ENCODE data around the gene ETV3. TPM values are rescaled to one million over a fixed set of nuclear protein-coding genes. Genes with fewer than 3 reads are reported as not detected.

The ETV3 gene
- total RNA-seq, 4 donors from 2014 or later, result 4.4 to 30.1 (median 19.6) TPM

DNA sequence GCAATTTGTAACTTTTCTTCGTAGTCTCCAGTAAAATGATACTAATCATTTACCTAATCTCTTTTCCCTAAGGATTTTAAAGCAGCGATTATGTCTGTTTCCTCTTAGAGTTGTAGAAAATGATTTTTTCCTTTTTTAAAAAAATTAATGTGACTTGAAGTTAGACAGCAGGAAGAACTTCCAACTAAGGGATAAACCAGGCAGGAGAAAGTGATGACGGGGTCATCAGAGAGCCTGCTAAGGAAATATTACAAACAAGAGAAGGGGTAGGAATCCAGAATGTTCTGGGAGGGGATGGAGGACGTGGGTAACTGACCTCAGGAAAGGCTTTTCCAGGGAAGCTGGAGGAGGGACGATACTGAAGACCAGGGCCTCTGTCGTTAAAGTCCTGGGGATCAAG is 29.7 kb downstream of the ETV3 start:
- H3K27ac ChIP-seq, result no peak overlapping the region
- intact Hi-C loops (cut with DNase I; ENCODE audit: low total_unique reads), result no loop called here
- H3K4me3 ChIP-seq, result no peak overlapping the region
- TF ChIP-seq, protein P1, sequence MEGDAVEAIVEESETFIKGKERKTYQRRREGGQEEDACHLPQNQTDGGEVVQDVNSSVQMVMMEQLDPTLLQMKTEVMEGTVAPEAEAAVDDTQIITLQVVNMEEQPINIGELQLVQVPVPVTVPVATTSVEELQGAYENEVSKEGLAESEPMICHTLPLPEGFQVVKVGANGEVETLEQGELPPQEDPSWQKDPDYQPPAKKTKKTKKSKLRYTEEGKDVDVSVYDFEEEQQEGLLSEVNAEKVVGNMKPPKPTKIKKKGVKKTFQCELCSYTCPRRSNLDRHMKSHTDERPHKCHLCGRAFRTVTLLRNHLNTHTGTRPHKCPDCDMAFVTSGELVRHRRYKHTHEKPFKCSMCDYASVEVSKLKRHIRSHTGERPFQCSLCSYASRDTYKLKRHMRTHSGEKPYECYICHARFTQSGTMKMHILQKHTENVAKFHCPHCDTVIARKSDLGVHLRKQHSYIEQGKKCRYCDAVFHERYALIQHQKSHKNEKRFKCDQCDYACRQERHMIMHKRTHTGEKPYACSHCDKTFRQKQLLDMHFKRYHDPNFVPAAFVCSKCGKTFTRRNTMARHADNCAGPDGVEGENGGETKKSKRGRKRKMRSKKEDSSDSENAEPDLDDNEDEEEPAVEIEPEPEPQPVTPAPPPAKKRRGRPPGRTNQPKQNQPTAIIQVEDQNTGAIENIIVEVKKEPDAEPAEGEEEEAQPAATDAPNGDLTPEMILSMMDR (IDR thresholded peaks at IDR 0.05), result no peak
- no peak for TF ChIP-seq POLR2A (IDR thresholded peaks at IDR 0.05)
- no peaks in the 10 kb centered on the region for H3K9me3 ChIP-seq
- no peaks in the 10 kb centered on the region for H3K27me3 ChIP-seq
- no peaks in the 10 kb centered on the region for H3K4me1 ChIP-seq
- DNase-seq, result no peak
- no peaks in the 10 kb centered on the region for H3K36me3 ChIP-seq

- TF ChIP-seq, protein P1 (IDR thresholded peaks at IDR 0.05), result no peak
- TF ChIP-seq POLR2A (IDR thresholded peaks at IDR 0.05), result no peak
- Histone ChIP-seq H3K4me3 (no peak overlapping the region), H3K4me1 (no peaks in the 10 kb centered on the region), H3K9me3 (no peaks in the 10 kb centered on the region), H3K36me3 (no peaks in the 10 kb centered on the region), H3K27ac (no peak overlapping the region), H3K27me3 (no peaks in the 10 kb centered on the region)
- DNase-seq, result no peak
- intact Hi-C loops (cut with DNase I; ENCODE audit: low total_unique reads), result no loop called here
Measured at GRCh38 chr1:157107702-157108101, 30.5 kb downstream of the ETV3 start.

DNA sequence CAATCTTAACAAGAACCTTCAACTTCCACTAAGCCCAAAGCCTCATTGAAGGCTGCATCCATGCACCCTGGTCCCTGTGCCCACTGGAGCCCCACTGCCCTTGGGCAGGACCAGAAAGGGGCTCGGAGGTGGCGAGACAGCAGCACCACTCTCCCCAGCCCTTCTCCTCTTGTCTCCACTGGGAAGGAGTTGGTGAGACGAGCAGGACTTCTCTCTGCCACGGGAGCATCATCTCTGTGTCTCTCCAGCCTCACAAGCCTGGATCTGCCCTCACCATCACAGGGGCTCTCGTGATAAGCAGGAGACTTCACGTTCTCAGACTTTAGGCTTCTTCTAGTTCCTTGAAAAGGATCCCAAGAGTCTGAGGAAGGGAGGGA is 31.4 kb downstream of the ETV3 start:
- DNase-seq, result no peak
- intact Hi-C loops (cut with DNase I; ENCODE audit: low total_unique reads), result no loop called here
- no peaks in the 10 kb centered on the region for H3K4me1 ChIP-seq
- H3K4me3 ChIP-seq, result no peak overlapping the region
- H3K9me3 ChIP-seq, result no peaks in the 10 kb centered on the region
- H3K27ac ChIP-seq, result no peak overlapping the region
- H3K36me3 ChIP-seq, result no peaks in the 10 kb centered on the region
- no peaks in the 10 kb centered on the region for H3K27me3 ChIP-seq
- TF ChIP-seq, protein P1 (IDR thresholded peaks at IDR 0.05), result no peak
- TF ChIP-seq POLR2A (IDR thresholded peaks at IDR 0.05), result no peak

- no peak for TF ChIP-seq POLR2A (IDR thresholded peaks at IDR 0.05)
- TF ChIP-seq, protein P1 (IDR thresholded peaks at IDR 0.05), result no peak
- intact Hi-C loops (cut with DNase I; ENCODE audit: low total_unique reads), result no loop called here
- H3K27me3 ChIP-seq, result no peaks in the 10 kb centered on the region
- DNase-seq, result no peak
- H3K4me1 ChIP-seq, result no peaks in the 10 kb centered on the region
- no peak overlapping the region for H3K27ac ChIP-seq
- no peak overlapping the region for H3K4me3 ChIP-seq
- H3K9me3 ChIP-seq, result no peaks in the 10 kb centered on the region
- H3K36me3 ChIP-seq, result no peaks in the 10 kb centered on the region
Measured at GRCh38 chr1:157105988-157106812, 32.0 kb downstream of the ETV3 start.

DNA sequence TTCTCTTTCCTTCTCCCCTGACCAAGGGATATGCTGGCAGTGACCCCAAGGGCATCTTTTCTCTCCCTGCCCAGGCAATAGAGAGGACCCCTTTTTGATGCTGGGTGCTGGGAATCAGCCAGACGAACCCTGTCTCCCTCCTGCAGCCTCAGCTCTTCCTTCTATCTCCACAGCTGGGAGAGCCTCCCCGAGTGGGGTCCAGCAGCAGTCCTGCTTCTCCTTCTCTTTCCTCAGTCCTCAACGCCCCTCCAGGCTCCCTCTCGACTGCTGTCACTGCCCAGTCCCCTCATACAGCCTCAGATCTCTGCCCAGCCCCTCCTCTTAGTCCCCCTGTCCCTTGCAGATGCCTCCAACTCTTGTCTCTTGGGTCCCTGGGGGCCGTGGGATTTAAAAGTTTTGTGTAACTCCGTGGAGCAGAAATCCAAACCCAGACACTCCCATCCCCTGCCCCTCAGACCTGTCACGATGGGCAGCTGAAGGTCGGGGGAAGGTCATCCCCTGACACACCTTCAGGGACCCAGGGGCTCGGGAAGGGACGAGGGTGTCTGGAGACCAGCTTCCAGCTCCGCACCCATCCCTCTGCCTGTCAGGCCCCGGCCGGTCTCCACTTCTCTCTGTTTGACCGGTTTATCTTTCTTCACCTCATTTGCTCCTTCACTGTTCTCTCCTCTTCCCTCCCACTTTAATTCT is 32.8 kb downstream of the ETV3 start:
- Histone ChIP-seq H3K4me3 (no peak overlapping the region), H3K27me3 (no peaks in the 10 kb centered on the region)
- intact Hi-C loops (cut with DNase I; ENCODE audit: low total_unique reads), result no loop called here

More for the DNA sequence above, 32.8 kb downstream of the ETV3 start:
- H3K4me1 ChIP-seq, result no peaks in the 10 kb centered on the region
- H3K36me3 ChIP-seq, result no peaks in the 10 kb centered on the region
- no peak overlapping the region for H3K27ac ChIP-seq
- DNase-seq, result no peak
- no peaks in the 10 kb centered on the region for H3K9me3 ChIP-seq
- TF ChIP-seq POLR2A (IDR thresholded peaks at IDR 0.05), result no peak
- TF ChIP-seq, protein P1 (IDR thresholded peaks at IDR 0.05), result no peak

Measured in uterus (tissue), 4 donors.